Cerebellar nuclear complex (tissue), 1 donor: ENCODE results near the gene ETFB.

Experiments
- DNase-seq, 2 experiments: peaks; one replicate each; lab custom pipeline; 2025; lab: John Stamatoyannopoulos, UW

Gene ETFB

DNA sequence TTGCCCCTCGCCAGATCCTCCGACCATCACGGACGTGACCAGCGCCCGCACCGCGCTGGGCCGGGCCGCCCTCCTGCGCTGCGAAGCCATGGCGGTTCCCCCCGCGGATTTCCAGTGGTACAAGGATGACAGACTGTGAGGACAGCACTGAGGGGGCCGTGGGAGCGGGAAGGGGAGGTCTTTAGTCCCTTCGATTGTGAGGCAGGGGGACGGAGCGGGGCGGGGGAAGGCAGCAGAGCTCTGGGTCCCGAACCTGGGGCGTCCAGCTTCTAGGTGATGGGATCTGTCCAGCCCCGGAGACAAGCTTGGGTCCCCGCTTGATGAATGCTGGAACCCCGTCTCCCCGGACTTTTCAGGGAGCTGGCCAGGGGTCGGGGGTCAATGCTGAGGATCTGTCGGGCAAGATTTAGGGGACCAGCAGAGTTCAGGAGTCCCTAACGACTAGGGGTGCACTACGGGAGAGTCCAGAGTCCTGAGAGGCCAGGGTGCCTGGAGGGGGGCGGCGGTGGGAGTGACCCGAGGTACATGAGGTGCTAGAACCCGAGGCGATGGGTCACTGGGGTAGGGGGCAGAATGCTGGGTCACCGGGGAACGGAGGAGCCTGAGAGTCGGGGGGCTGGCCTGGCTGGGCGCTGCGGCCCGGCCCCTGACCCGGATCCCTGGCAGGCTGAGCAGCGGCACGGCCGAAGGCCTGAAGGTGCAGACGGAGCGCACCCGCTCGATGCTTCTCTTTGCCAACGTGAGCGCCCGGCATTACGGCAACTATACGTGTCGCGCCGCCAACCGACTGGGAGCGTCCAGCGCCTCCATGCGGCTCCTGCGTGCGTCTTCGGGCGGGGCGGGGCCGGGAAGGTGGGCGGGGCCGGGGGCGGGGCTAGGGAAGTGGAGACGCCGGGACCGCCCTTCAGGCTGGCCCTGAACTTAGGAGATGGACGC, 38.9 kb downstream of the ETFB start:
- no peak for DNase-seq

DNA sequence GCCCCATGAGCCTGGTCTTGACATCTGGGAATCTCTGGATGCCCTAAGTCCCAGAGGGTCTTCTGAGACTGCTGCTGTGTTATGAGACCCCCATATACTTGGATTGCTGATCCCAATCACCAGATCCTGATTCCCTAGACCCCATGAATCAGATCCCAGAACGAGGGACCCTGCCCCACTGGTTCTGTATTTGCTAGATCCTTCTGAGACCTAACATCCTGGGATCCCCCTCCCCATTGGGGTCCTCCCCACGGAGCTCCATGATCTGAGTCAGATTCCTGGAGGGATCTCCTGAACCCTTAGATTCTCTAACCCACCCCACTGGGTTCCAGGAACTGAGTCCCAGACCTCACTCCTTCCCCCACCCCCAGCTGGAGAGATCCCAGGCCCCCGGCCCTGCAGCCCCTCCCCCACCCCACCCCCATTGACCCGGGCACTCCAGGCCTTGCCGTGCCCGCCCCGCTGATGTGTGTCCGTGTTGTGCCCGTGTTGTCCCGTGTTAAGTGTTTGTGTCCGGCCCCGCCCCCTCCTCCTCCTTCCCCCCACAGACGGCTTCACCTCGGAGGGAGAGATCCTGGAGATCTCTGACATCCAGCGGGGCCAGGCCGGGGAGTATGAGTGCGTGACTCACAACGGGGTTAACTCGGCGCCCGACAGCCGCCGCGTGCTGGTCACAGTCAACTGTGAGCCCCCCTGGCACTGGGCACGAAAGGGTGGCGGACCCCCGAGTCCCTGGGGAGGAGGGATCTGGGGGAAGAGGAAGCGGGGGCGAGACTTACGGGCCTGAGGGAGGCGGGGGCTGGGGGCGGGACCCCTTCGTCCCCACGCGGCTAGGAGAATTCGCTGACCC, 39.7 kb downstream of the ETFB start:
- no peak for DNase-seq

DNA sequence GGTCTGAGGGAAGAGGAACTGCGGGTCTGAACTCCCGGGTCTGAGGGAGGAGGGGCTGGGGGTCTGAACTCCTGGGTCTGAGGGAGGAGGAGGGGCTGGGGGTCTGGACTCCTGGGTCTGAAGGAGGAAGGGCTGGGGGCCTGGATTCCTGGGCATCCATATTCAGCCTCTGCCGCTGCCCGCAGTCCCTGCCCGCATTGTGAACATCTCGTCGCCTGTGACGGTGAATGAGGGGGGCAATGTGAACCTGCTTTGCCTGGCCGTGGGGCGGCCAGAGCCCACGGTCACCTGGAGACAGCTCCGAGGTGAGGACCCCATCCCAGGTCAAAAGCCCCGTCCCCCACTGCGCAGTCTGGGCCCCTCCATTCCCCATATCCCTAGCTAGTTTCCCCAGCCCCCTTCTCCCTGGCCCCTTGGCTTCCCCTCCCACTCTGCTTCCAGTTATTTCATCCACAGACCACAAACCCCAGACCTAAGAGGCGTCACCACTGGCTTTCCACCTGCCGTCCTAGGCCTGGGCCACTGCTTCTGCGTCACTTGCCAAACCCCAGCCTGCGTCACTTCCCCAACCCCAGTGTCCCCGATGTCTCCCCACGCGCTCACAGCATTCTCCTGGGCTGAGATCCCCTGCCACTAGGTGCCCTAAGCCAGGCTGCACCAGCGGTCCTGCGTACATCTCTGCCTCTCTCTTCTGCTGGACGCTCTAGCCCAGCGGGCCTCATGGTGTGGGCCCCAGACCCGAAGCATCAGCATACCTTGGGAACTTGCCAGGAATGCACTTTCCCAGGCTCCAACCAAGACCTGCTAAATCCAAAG, 40.8 kb downstream of the ETFB start:
- no peak for DNase-seq

DNA sequence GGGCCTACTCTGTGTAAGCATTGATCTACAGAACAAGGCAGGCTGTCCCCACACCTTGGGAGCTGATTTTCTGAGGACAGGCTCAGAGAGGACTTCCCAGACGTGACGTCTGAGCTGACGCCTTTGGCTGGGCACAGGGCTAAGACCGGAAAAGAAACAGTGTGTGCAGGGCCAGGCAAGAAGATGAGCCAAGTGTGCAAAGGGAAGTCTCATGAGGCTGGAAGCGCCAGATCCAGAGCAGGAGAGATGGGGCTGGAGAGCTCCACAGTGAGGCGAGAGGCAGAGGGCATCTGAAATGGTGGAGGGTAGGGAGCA, 42.1 kb downstream of the ETFB start:
- no peak for DNase-seq

DNA sequence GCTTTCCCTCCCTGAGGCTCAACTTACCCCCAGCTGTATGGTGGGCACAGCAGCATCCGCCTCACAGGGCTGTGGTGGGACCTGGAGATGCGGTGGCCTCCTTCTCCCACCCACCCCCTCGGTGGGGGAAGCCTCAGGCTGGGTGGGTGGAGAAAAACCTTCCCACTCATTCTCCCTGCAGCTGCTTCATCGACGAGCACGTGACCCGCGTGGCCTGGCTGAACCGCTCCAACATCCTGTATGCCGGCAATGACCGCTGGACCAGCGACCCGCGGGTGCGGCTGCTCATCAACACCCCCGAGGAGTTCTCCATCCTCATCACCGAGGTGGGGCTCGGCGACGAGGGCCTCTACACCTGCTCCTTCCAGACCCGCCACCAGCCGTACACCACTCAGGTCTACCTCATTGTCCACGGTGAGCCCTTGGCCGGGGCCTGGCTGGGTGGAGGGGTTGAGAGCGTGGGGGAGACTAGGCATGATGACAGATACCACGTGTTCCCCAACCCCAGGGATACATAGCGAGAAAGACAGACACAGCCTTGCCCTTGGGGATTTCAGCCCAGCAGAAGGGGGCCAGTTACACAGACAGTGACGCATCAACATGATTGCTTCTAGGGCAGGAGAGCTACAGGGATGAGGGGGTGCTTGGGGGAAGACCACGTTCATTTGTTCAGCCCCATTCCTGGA, 42.6 kb downstream of the ETFB start:
- no peak for DNase-seq

DNA sequence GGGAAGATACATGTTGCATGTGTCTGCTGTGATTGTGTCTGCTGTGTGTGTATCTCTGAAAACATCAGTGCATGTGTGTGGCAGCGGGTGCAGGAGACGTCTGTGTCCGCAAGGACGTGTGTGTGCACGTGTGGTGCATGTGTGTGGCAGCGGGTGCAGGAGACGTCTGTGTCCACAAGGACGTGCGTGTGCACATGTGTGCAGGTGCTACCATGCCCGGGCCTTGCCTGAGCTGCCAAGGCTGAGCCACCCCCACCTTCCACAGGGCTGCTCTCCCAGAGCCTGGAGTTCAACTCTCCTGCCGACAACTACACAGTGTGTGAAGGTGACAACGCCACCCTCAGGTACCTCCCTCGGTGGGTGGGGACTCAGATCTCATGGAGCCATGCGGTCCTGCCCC, 44.4 kb downstream of the ETFB start:
- no peak for DNase-seq

DNA sequence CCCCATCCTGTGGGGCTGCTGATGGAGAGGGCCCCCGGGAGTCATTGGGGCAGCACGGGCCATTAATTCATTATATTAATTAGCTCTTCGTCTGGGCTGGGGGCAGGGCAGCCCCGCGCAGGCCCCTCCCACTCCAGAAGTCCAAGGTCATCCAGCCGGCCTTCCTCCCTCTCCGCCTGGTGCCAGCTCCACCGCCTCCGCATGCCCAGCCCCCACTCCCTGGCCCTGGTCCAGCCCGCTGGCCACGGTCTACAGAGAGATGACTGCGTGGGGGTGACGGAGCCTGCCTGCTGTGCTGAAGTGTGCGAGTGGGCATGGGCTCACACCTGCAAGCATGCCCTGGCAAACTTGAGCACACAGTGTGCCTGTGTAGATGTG, 45.9 kb downstream of the ETFB start:
- DNase-seq: no peak

DNA sequence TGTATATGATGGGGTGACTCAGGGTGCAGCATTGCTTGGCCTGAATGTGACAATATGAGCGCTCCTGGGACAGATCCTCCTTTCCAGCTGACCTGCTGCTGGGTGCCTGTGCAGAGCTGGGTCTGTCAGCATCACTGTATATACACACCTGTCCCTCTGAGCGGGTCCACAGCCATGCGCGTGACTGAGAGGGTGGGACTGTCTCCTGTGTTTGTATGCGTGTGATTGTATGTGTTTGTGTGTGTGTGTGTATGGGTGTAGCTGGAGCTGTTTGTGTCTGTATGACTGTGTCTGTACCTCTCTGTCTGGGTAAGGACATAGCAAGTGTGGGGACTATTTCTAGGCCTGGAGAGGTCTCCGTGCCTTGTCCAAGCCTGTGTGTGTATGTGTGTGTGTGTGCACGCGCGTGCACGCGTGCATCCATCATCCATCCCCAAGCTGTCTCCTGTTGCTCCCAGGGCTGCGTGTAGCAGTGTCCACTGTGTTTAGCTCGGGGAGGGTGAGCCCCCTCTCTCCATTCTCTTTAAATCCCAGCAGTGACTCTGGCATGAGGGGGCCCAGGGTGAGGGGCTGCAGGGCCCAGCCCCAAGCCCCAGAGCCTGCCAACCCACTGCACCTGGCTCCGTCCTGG, 46.4 kb downstream of the ETFB start:
- DNase-seq: no peak

DNA sequence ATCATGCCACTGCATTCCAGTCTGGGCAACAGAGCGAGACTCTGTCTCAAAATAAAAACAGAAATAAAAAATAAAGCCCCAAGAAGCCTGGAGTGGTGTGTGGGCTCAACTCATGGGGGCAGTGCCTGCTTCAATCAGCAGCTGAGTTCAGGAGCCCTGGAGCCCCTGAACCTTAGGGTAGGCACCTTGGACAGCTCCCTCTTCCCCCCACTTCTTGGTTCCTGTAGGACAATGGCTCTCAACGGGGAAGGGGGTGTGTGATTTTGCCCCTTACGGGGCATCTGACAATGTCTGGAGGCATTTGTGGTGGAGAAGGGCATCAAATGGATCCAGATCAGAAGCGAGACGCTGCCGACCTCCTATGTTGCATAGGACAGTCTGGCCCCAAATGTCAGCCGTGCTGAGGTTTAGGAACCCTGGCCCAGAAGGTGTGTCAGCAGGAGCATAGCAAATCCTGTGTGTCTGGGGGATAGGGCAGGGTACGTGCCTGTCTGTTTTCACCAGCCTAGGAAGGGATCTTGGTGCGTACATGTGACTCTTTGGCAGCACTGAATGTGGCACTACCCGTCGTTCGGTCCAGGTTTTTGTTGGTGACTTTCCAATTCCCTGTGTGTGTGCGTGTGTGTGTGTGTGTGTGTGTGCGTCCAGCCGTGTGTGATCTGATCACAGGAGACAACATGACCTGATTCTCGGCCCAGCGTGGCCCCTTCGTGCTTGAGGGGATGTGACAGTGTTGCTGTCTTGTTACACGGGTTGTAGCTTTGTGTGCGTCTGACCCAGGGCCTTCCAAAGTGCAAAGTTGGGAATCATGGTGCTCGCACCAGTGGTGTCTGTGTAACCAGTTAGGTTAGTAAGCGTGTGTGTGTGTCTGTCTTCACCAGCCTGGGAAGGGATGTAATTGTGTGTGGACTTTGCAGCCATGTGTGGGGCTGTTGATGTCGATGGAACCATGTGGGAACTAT, 47.2 kb downstream of the ETFB start:
- DNase-seq: peak; percentile 66 to 88

DNA sequence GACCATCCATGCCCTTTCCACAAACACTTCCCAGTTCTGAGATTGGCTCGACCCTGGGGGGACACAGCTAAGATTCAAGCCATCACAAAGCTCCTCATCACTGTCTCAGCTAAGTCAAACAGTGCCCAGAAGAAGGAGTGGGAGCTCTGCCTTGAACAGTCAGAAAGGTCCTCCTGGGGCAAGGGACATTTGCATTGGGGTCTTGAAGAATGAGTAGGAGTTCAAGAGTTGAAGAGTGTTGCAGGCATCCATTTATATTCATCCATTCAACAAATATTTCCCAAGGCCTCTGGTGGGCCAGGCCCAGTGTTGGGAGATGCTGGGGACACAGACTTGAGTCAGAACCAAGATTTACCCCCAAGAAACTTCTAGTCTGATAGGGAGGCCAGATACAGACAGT, 48.2 kb downstream of the ETFB start:
- DNase-seq: no peak

DNA sequence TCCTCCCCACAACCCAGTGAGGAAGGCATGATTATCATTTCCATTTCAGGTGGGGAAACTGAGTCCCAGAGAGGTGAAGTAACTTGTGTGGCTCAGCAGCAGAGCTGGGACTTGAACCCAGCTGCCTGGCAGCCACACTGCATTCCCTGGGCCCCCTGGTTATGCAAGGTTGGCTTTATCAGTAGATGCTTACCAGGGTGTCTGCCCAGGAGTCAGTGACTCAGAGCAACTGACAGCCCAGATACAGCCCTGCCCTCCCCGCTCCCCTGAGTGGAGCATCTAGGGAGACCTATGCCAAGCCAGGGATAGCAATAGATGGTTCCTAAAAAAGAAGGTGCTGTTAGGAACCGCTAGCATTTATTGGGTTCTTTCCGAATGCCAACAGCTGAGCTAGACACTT, 48.8 kb downstream of the ETFB start:
- no peak for DNase-seq

DNA sequence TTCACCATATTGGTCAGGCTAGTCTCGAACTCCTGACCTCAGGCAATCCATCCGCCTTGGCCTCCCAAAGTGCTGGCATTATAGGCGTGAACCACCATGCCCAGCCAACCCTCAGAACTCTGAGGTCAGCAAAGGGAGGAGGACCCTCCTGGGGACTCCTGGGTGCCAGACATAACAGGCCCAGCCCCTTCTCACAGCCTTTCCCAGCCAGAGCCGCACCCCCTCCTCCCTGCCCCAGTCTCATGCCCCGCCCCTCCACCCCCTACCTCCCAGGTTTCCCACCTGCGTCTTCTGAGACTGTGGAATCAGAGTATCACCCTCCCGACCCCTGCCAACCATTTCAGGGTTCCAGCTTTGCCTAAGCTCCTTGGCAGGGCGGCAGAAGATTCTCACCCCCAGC, 49.5 kb downstream of the ETFB start:
- DNase-seq: no peak

DNA sequence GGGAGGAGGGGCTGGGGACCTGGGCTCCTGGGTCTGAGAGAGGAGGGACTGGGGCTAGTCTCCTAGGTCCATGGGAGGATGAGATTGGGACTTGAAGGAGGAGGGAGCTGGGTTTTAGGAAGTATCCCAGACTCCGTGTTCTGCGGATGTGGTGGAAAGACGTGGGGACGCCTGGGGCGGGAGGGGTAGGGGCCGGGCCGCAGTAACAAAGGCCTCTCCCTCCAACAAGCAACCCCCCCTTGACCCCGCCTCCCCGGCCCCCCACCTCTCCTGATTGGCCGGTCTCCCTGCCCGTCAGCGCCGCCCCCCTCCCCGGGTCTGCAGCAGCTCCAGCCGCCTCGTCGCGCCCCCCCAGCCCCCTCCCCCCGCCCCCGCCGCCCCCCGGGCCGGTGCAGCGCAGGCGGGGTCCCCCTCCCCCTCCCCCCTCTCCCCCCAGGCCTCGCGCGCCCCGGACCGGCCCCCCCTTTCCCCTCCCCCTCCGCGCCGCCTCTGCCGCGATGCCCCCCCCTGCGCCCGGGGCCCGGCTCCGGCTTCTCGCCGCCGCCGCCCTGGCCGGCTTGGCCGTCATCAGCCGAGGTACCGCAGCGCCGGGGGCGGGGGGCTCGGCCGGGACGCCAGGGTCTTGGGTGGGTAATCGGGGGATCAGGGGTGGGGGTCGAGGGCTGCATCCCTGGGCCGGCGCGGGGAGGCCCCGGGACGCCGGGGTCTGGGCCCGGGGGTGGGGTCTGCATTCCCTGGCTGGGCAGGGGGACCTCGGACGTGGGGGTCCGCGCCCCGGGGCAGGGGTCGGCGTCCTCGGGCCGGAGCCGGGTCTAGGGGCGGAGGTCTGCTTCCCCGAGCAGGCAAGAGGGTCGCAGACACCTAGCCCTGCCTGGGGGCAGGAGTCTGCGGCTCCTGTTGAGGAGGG, 54.6 kb downstream of the ETFB start, which contains the start of gene IGLON5:
IGLON5 (plus strand) TSS at position 294 of the 907 bp plus-strand sequence; CDS start at position 498, 204 bp downstream.
- DNase-seq: no peak

DNA sequence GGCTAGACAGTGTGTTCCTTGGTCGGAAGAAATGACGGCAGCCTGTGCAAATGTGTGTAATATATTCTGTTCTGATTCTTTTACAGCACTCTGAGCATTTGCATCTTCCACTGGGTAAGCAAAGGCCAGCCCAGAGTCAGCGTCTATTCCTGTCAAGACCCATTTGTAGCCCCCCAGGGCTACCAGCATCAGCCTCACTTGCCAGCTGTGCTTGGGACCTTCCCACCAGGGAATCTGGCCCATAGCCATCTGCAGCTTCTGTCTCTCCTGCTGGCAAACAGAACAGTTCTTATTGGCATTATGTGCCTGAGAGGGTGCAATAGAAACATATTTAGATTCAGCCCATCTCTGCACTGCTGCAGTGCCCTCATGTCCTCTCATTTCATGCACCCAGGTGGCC, 60.7 kb downstream of the ETFB start:
- DNase-seq: no peak

DNA sequence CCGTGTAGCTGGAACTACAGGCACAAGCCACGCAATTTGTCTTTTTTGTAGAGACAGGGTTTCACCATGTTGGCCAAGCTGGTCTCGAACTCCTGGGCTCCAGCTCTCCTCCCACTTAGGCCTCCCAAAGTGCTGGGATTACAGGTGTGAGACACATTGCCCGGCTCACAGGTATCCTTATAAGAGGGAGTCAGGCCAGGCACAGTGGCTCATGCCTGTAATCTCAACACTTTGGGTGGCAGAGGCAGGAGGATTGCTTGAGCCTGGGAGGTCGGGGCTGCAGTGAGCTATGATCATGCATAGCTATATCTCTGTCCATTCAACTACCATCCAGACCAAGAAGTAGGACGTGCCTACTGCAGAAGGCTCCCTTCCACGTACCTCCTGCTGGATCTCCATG, 64.9 kb downstream of the ETFB start:
- DNase-seq: no peak

DNA sequence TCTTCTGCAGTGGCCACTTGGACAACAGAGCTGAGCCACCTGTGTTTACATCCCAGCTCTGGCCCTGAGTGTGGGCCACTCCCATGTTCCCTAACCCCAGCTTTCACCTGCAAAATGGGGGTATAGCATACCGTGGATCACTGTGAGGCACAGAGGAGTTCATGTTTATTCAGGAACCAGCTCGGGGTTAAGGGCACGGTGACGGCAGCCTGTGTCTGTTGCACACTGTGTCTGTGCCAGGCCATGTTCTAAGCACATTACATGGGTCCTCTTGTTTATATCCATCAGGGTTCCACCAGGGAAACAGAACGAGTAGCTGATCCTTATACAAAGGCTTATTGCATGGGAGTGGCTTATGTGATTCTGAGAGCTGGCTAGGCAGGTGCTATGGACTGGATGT, 68.8 kb downstream of the ETFB start:
- DNase-seq: no peak

DNA sequence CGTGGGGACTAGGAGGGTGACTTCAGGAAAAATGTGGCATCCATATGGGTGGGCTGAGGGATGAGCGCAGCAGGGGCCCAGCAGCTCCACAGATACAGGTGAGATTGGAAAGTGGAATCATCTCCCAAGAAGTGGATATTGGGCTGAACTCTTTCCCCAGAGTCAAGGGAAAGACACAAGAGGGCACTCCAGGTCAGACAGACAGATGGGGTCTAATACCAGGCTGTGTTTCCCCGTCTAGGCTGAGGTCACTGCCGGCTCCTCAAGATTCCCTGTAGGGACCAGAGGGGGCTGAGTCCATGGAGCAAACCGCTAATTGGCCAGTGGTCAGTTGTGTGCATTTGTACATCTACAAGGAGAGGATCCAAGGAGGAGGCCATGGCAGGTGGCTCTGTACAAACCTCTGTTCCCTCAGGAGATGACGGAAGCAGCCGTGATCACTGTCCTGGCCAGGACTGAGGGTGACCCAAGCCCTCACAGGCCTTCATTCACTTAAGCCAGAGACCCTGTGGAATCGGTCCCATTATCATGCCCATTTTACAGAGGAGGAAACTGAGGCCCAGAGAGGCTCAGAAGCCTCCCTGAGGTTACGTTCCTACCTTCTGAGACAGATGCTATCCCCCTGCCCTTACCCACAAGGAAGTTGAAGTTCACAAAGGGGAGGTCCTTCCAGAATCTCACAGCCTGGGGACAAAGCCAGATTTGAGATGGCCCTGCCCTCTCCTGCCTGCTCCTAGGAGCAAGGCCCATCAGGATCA, 69.7 kb downstream of the ETFB start:
- DNase-seq: no peak
